GM10248 (cell line): ENCODE measurements around the gene SLC8B1.

ENCODE experiments used
- CTCF ChIA-PET: fragments of 300-600 bp; sonication (Branson Sonifier 250); formaldehyde crosslinking; extraction: SDS; loops from one replicate; lab custom pipeline; 2021; ENCODE audit warnings: antibody characterized with exemption; lab: Yijun Ruan, JAX
- POLR2A ChIA-PET: fragments of 350-650 bp; sonication (Branson Sonifier 250); formaldehyde crosslinking; extraction: SDS; loops from one replicate; lab custom pipeline; 2020; ENCODE audit warnings: antibody characterized with exemption; lab: Yijun Ruan, JAX
- DNase-seq: peaks from one replicate; pipeline ENCODE4 v3.0.0; 2012; ENCODE audit errors: extremely low spot score
- TF ChIP-seq, protein P1 (sequence below): IDR thresholded peaks from 2 replicates; pipeline ENCODE4 v1.5.1; 2012; ENCODE audit warnings: mild to moderate bottlenecking, low read depth; ENCODE audit errors: extremely low read depth, missing control alignments, control extremely low read depth

The SLC8B1 gene

DNA sequence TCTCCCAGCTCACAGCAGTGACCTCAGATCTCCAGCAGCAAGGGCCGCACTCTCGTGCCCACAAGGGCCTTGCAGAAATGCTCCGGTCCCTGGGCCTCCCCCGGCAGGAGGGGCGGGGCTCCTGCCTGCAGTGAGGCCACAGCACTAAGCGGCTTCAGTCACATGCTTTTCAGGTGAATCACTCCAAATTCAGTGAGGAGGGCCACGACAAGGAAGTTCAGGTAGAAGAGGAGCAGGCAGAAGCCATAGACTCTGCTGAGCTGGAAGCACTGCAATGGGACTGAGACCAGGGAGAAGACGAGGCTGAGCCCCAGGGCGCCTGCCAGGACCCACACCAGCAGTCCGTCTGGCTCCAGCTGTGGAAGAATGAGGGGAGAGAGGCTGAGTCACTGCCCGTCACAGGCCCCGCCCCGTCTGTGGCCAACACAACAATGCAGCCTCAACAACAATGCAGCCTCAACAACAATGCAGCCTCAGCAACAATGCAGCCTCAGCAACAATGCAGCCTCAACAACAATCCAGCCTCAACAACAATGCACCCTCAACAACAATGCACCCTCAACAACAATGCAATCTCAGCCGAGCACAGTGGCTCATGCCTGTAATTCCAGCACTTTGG is 35.2 kb downstream of the SLC8B1 start:
- TF ChIP-seq, protein P1, sequence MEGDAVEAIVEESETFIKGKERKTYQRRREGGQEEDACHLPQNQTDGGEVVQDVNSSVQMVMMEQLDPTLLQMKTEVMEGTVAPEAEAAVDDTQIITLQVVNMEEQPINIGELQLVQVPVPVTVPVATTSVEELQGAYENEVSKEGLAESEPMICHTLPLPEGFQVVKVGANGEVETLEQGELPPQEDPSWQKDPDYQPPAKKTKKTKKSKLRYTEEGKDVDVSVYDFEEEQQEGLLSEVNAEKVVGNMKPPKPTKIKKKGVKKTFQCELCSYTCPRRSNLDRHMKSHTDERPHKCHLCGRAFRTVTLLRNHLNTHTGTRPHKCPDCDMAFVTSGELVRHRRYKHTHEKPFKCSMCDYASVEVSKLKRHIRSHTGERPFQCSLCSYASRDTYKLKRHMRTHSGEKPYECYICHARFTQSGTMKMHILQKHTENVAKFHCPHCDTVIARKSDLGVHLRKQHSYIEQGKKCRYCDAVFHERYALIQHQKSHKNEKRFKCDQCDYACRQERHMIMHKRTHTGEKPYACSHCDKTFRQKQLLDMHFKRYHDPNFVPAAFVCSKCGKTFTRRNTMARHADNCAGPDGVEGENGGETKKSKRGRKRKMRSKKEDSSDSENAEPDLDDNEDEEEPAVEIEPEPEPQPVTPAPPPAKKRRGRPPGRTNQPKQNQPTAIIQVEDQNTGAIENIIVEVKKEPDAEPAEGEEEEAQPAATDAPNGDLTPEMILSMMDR: no peak
- no peak for DNase-seq
- ChIA-PET POLR2A (no interaction called here), CTCF (no interaction called here)

DNA sequence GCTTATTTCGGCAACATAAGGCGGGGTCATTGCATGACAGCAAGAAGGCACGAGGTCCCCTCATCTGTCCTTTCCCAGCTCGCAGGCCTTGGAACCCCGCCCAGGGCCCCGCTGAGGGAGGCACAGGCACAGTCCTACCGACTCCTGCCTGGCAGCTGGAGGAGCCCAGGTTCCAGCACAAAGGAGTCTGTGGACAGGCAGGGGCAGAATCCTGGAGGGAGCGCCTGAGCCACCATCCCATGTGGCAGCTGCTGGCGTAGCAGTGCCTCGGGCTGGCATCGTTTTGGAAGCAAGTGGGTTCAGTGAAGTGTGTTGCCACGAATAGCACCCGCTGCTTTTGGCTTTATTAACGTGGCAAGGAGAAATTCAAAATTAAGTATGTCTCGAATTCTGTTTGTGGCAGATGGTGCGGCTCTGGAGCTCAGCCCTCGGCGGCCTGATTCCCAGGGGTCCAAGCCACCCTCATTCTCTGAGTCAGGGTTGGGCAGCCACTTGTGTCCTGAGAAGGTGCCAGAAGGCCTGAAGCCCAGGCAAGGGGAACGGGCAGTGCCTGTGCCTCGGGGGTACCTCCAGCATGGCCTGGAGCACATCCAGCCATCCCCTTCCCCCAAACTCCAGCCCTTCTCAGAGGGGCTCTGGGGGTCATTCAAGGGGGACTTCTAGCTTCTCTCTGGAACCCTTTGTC is 35.9 kb downstream of the SLC8B1 start:
- TF ChIP-seq, protein P1: no peak
- CTCF ChIA-PET: no interaction called here
- POLR2A ChIA-PET: no interaction called here
- no peak for DNase-seq

DNA sequence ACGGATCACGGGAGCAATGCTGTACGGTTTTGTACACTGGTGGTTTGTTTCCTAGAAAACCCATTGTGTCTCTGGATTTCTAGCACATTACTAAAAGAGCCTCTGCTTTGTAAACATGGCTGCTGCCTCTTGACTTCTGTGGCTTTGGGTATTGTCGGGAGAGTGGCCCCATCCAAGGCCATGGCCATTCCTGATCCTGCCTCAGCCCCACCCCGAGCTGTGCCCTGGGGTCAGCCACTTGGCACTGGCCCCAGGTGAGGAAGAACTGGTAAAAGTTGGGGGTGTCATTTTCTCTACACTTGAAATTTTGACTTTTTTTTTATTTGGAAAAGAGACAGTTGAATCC is 36.5 kb downstream of the SLC8B1 start:
- POLR2A ChIA-PET: no interaction called here
- DNase-seq: no peak
- CTCF ChIA-PET: interaction anchor here (1.2 kb wide), 1 partner anchor 13 kb away, joined by 5 read pairs; no protein-coding TSS in a partner anchor
- TF ChIP-seq, protein P1: no peak

DNA sequence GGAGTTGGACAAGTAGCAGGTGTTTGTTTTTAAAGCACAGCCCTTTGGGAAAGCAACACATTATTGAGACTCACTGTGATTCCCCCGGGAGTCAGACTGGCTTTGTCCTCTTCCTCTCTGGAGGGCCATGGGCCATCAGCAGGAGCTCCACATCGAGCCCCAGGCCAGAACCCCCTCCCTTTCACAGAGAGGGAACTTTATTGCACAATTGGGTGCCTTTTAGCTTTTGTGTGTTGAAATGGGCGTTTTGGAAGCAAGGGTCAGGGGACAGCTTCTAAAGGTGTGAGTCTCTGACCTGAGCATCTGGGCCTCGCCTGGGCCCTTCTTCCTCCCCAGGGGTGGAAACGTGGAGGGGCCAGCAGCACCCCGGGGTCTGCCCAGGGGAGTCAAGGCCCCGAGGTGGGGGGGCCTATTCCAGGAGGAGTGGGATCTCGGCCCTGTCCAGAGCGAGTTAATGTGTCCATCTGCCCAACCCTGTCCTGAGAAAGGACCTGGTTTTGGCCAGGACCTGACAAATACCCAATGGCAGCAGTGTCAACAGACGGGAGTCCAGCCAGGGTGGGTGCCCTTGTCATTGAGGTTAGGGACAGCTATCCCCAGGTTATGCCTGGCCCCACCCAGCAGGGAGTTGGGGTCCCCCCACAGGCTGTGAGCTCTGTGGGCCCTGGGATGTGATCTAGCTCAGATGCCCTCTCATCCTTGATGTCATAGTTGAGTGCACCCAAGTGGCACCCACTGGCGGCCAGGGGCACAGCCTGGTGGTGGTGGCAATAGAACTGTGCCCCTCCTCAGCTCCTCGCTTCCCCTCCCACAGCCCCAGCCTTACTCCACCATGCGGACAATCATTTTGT is 37.1 kb downstream of the SLC8B1 start:
- ChIA-PET POLR2A (no interaction called here), CTCF (interaction anchor here (1.2 kb wide), 1 partner anchor 14 kb away, joined by 5 read pairs; no protein-coding TSS in a partner anchor)
- no peak for DNase-seq
- TF ChIP-seq, protein P1: no peak

DNA sequence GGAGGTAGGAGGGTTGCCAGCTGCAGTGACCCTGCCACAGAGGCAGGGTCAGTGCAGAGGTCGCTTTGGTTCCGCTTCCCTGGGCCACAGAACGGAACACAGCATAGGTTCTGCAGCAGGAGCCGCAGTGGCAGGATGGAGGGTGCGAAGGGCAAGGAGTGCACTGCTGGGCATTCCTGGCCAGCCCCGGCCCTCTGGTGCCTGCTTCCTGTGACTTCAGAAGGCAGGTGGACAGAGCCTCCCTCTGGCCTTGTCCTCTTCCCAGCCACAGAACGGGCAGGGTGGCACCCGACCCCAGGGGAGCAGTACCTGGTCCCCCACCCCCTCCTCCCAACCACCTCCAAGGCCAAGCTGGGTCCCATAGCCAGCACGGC is 37.7 kb downstream of the SLC8B1 start:
- ChIA-PET POLR2A (no interaction called here), CTCF (interaction anchor here (1.2 kb wide), 1 partner anchor 15 kb away, joined by 5 read pairs; no protein-coding TSS in a partner anchor)
- TF ChIP-seq, protein P1: no peak
- DNase-seq: no peak

DNA sequence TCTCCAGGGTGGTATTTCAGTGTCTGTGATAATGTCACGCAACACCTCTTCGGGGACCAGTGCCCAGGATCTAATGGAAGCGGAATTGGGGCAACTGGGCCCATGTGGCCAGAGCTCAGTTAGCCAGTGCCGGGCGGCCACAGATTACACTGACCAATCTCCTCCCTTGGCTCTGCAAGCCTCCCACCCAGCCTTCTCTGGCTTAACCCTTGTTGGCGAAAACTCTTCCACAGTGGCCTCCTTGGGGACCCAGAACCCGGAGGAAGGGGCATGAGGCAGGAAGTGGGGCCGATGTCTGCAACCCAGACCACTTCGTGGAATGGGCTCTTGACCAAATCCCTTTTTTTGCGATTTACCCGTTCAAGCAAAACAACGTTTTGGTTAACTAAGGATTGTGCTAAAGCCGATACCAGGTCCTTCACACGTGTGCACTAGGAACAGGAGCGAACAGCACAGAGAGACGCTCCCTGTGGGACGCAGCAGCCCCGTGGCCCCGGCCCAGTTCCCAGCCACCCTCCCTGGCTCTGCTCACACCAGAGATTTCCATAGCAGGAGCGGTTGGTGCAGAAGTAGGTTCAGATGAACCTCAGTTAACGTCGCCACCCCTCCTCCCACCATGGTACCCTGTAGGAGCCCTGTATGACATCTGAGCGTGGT is 38.2 kb downstream of the SLC8B1 start:
- TF ChIP-seq, protein P1: no peak
- POLR2A ChIA-PET: no interaction called here
- CTCF ChIA-PET: no interaction called here
- DNase-seq: no peak
